Stimulated activated CD8-positive, alpha-beta memory T cell treated with anti-CD3 and anti-CD28 coated beads, Interleukin-4, amount 100 ng/mL, for 24 hours (primary cell): ENCODE measurements around the gene MAFF.
A peak's percentile ranks its signal among the peaks of the same experiment; 100 is the strongest.
"Not testable (repeated sequence)": the region's sequence is repeated elsewhere in the genome, so short reads cannot be mapped to it uniquely, and the experiment has no call there.

Experiments
- DNase-seq: peaks from one replicate; pipeline ENCODE4 v3.0.0-alpha.2; 2020; ENCODE audit warnings: low read depth

MAFF gene

DNA sequence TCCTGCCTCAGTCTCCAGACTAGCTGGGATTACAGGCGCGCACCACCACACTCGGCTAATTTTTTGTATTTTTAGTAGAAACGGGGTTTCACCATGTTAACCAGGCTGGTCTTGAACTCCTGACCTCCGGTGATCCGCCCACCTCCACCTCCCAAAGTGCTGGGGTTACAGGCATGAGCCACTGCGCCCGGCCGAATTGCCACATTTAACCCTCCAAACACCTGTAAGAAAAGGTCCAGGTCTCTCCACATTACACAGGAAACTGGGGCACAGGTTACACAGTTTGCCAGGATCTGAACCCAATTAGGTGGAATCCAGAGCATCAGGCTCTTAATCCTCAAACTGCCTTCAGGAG is 24.2 kb upstream of the MAFF start:
- not testable (repeated sequence) for DNase-seq

DNA sequence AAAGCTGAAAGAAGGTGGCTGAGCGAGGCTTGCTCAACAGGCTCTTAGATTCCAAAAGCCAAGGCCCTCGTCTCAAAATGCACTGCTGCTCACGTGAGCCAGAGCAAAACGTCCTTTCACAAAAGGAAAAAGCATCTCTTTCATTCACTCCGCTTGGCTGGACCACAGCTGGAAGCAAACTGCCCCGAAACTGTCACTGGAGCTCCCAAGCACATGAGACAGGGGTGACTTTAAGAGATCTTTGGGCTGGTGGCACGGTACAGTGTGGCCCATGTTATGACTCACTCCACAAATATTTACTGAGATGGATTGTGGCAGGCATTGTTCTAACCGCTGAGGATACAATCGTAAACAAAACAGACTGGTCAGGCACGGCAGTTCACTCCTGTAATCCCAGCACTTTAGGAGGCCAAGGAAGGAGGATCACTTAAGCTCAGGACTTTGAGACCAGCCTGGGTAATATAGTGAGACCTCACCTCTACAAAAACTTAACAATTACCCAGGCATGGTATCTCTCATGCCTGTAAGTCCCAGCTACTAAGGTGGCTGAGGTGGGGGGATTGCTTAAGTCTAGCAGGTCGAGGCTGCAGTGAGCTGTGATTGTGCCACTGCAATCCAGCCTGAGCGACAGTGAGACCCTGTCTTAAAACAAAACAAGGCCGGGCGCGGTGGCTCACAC is 23.7 kb upstream of the MAFF start:
- no peak for DNase-seq

DNA sequence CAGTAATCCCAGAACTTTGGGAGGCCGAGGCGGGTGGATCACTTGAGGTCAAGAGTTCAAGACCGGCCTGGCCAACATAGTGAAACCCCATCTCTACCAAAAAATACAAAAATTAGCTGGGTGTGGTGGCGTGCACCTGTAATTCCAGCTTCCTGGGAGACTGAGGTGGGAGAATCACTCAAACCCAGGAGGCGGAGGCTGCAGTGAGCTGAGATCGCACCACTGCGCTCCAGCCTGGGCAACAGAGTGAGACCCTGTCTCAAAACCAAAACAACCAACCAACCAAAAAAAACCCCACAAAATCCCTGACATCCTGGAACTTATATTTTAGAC is 23.2 kb upstream of the MAFF start:
- not testable (repeated sequence) for DNase-seq

GRCh38 chr22:38180841-38181452 is 20.8 kb upstream of the MAFF start:
- DNase-seq = no peak

GRCh38 chr22:38181453-38182200 is 20.2 kb upstream of the MAFF start, which contains the start of gene PLA2G6:
PLA2G6 (minus strand) TSS chr22:38181830; CDS start chr22:38169426, 12,404 bp downstream.
- DNase-seq = peak; percentile 96

DNA sequence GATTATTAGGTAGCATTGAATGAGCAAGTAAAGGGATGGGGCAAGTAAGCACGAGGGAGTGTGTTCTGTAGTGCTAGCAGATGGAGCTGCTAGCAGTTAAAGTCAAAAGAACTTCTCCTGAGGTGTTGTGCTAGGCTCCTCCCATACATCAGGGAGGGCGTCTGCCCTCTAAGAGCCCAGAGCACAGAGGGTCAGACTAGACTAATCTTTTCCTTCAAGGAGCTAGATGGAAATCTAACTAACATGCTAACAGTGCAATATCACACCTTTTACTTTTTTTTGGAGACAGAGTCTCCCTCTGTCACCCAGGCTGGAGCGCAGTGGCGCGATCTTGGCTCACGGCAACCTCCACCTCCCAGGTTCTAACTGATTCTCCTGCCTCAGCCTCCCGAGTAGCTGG is 17.0 kb upstream of the MAFF start:
- no peak for DNase-seq

DNA sequence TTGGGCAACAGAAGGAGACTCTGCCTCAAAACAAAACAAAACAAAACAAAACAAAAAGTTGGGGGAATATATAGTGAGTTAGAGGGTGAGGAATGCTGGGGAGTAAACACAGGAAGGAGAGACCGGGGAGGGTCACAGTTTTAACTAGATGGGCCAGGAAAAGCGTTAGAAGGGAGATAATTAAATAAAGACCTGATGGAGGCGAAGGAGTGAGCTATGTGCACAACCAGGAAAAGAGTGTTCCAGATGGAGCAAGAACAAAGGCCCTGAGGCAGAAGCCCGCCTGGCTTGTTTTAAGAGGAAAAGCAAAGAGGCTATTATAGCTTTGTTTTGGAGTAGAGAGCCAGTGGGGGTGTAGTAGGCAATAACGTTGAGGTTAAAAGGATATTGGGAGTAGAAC is 15.4 kb upstream of the MAFF start:
- DNase-seq = no peak

DNA sequence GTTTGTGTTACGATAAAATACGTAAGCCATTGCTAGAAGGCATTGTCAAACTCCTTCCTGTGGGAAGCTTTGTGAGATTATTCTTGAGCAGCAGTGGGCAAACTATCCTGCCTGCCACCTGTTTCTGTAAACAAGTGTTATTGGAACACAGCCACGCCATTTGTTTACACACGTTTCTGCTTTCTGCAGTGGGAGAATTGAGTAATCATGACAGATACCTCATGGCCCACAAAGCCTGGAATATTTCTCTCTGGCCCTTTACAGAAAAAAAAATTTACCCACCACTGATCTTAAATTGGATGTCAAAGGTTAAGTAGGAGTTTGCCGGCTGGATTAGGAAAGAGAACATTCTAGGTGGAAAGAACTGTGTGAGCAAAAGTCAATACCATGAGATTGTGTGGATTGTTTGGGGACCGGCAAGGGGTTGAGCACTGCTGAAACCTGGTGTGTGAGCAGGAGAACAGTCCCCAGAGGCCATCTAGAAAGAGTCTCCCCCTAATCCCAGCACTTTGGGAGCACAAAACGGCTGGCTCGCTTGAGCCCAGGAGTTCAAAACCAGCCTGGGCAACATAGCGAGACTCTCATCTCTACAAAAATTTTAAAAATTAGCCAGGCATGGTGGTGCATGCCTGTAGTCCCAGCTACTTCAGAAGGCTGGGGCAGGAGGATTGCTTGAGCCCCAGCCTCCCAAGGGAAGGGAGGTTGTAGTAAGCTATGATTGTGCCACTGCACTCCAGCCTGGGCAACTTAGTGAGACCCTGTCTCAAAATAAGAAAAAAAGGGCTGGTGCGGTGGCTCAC is 14.2 kb upstream of the MAFF start:
- DNase-seq = no peak

- DNase-seq = no peak
Observed at GRCh38 chr22:38189104-38189503, 12.7 kb upstream of the MAFF start.

- DNase-seq = no peak
Observed at GRCh38 chr22:38190581-38190980, 11.2 kb upstream of the MAFF start.

DNA sequence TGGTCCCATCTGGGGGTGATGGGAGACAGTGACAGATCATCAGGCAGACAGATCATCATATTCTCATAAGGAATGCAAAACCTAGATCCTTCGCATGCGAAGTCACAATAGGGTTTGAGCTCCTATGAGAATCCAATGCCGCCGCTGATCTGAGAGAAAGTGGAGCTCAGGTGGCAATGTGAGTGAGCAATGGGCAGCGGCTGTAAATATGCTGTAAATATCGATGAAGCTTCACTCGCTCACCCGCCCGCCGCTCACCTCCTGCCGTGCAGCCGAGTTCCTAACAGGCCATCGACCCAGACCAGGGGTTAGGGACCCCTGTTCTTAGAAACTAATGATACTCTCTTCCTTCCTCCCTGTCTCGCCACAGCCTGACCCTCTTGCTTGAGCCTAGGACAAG is 10.7 kb upstream of the MAFF start:
- DNase-seq = no peak

GRCh38 chr22:38191731-38192474 is 9.9 kb upstream of the MAFF start:
- no peak for DNase-seq

DNA sequence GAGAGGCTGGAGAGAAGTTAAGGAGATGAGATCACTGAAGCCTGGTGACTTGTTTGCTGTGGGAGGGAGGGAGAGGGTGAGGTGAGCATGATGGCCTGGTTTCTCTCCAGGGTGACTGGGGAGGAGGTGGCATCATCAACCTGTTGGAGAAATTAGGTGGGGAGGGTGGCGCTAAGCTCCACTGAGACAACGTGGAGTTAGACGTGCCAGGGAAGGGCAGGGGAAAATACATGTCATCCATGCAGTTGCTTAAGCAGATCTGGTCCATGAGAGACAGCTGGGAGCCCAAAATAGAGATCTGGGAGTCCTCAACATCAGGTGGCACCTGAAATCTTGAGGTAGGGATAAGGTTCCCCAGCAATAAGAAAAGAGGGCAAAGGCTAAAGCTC is 9.3 kb upstream of the MAFF start:
- DNase-seq = no peak

- DNase-seq = no peak
Observed at GRCh38 chr22:38193580-38193979, 8.2 kb upstream of the MAFF start.

DNA sequence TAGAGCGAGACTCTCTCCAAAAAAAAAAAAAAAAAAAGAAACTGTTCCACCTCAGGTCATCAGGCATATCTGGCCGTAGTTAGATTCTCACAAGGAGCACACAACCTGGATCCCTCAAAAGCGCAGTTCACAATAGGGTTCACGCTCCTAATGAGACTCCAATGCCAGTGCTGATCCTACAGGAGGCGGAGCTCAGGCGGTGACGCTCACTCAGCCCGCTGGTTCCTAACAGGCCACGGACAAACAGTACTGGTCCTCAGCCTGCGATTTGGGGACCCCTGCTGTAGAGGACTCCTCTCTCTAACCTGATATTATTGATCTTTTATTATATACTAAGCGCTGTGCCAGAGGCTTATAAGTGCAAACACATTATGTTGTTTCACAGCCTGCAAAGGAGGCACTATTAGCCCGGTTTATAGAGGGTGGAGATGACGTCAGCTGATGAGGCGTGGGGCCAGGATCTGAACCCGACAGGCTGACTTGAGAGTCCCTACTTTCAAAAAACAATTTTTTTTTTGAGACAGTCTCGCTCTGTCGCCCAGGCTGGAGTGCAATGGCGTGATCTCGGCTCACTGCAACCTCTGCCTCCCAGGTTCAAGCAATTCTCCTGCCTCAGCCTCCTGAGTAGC is 4.9 kb upstream of the MAFF start:
- no peak for DNase-seq

DNA sequence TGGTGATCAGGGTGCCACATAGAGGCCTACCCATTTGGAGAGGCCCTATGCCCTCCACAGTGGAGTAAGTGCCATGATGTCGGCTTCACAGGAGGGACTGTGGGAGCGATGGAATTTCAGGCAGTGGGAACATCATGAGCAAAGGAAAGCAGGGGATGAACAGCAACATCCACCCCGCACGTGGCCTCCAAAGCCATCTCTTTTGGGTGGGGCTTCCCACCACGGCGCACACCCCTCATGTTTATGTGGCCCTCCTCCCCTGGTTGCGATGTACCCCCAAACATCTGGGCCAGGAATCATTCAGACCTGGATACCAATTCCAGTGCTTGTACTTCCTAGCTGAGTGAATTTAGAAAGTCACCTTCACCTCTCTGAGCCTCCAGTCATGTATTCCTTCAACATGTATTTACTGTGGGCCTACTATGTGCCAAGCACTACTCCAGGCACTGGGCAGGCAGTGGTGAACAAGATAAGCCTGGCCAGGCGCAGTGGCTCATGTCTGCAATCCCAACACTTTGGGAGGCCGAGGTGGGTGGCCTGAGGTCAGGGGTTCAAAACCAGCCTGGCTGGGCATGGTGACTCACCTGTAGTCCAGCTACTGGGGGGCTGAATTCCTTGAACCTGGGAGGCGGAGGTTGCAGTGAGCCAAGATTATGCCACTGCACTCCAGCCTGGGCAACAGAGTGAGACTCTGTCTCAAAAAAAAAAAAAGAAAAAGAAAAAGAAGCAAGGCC is 1.8 kb upstream of the MAFF start:
- no peak for DNase-seq

- no peak for DNase-seq
Observed at GRCh38 chr22:38201371-38201710, 453 bp upstream of the MAFF start.

- peak; percentile 38 for DNase-seq
Observed at GRCh38 chr22:38202437-38203089, 769 bp downstream of the MAFF start.

GRCh38 chr22:38203090-38203810 is 1.5 kb downstream of the MAFF start:
- DNase-seq = no peak
